Trophoblast cell (in vitro differentiated cells and primary cell): ENCODE measurements around the gene ACTL7B.

ENCODE experiments used
- DNase-seq, 2 donors: peaks; one replicate each; pipeline ENCODE4 v3.0.0-alpha.2; 2016
- H2AFZ ChIP-seq: 2 replicates; pipeline ENCODE4 v1.6.1; 2013; ENCODE audit warnings: low read length, moderate library complexity, mild to moderate bottlenecking; ENCODE audit not compliant: insufficient read depth, poor library complexity
- H2AK5ac ChIP-seq: 2 replicates; pipeline ENCODE4 v1.6.1; 2013; ENCODE audit warnings: mild to moderate bottlenecking, low read length
- H2BK120ac ChIP-seq: 2 replicates; pipeline ENCODE4 v1.6.1; 2013; ENCODE audit warnings: low read length, mild to moderate bottlenecking, moderate library complexity; ENCODE audit not compliant: insufficient read depth, poor library complexity
- H2BK12ac ChIP-seq: 2 replicates; pipeline ENCODE4 v1.6.1; 2013; ENCODE audit warnings: mild to moderate bottlenecking, low read length, moderate library complexity
- H2BK5ac ChIP-seq: 2 replicates; pipeline ENCODE4 v1.6.1; 2013; ENCODE audit warnings: low read length, low read depth, moderate library complexity, mild to moderate bottlenecking; ENCODE audit not compliant: poor library complexity
- H3K14ac ChIP-seq: 2 replicates; pipeline ENCODE4 v1.6.1; 2013; ENCODE audit warnings: mild to moderate bottlenecking, low read length
- H3K18ac ChIP-seq: 2 replicates; pipeline ENCODE4 v1.6.1; 2013; ENCODE audit warnings: mild to moderate bottlenecking, low read length
- H3K23ac ChIP-seq: 2 replicates; pipeline ENCODE4 v1.6.1; 2013; ENCODE audit warnings: low read length
- H3K27ac ChIP-seq: 2 replicates; pipeline ENCODE4 v1.5.1; 2013; ENCODE audit warnings: low read depth, mild to moderate bottlenecking, inconsistent platforms, low read length, moderate library complexity
- H3K27me3 ChIP-seq: 2 replicates; pipeline ENCODE4 v1.6.1; 2013; ENCODE audit warnings: inconsistent platforms, mild to moderate bottlenecking, low read length, moderate library complexity; ENCODE audit not compliant: insufficient read depth
- H3K36me3 ChIP-seq, 2 experiments: 1 replicate in 1 of 2; 2 replicates in 1 of 2; pipeline ENCODE4 v1.6.1; 2013; ENCODE audit warnings: low read length in 2 of 2, mild to moderate bottlenecking in 2 of 2, moderate library complexity in 1 of 2; ENCODE audit not compliant: insufficient read depth in 2 of 2, control insufficient read depth in 1 of 2
- H3K4ac ChIP-seq: 2 replicates; pipeline ENCODE4 v1.6.1; 2013; ENCODE audit warnings: low read depth, mild to moderate bottlenecking, low read length, moderate library complexity
- H3K4me1 ChIP-seq, 2 experiments: 1 replicate in 1 of 2; 2 replicates in 1 of 2; pipeline ENCODE4 v1.6.1; 2013; ENCODE audit warnings: low read length in 2 of 2, mild to moderate bottlenecking in 2 of 2, moderate library complexity in 1 of 2; ENCODE audit not compliant: insufficient read depth in 2 of 2, control insufficient read depth in 1 of 2
- H3K4me2 ChIP-seq: 2 replicates; pipeline ENCODE4 v1.6.1; 2013; ENCODE audit warnings: inconsistent platforms, mild to moderate bottlenecking, low read length, moderate library complexity
- H3K4me3 ChIP-seq: 2 replicates; pipeline ENCODE4 v1.5.1; 2013; ENCODE audit warnings: mild to moderate bottlenecking, low read depth, low read length, inconsistent platforms
- H3K79me1 ChIP-seq: one replicate; pipeline ENCODE4 v1.6.1; 2013; ENCODE audit warnings: low read length
- H3K79me2 ChIP-seq: 2 replicates; pipeline ENCODE4 v1.6.1; 2013; ENCODE audit warnings: low read length, mild to moderate bottlenecking; ENCODE audit not compliant: control insufficient read depth, insufficient read depth, poor library complexity
- H3K9ac ChIP-seq: 2 replicates; pipeline ENCODE4 v1.6.1; 2013; ENCODE audit warnings: mild to moderate bottlenecking, low read length
- H3K9me3 ChIP-seq: 2 replicates; pipeline ENCODE4 v1.6.1; 2013; ENCODE audit warnings: low read depth, mild to moderate bottlenecking, control low read depth, inconsistent platforms, low read length; ENCODE audit not compliant: insufficient read depth
- H4K12ac ChIP-seq: 2 replicates; pipeline ENCODE4 v1.6.1; 2013; ENCODE audit warnings: low read depth, mild to moderate bottlenecking, low read length, moderate library complexity
- H4K8ac ChIP-seq: 2 replicates; pipeline ENCODE4 v1.6.1; 2013; ENCODE audit warnings: low read depth, mild to moderate bottlenecking, low read length, moderate library complexity
- H4K91ac ChIP-seq: one replicate; pipeline ENCODE4 v1.6.1; 2013; ENCODE audit warnings: low read depth, mild to moderate bottlenecking, low read length, moderate library complexity
- WGBS: extraction: QIAGEN DNeasy Blood & Tissue Kit; methylation state at CpG from one replicate; pipeline ENCODE4 v1.1.7; 2013; ENCODE audit warnings: missing lambda C conversion rate; ENCODE audit not compliant: insufficient read length, insufficient coverage; ENCODE audit errors: extremely low coverage; 5-methylcytosine and 5-hydroxymethylcytosine counted together

Gene ACTL7B

GRCh38 chr9:108854641-108855528, 901 bp downstream of the ACTL7B start:
- no peak overlapping the region for H3K4ac ChIP-seq
- H3K9ac ChIP-seq: no peak overlapping the region
- no peak overlapping the region for H3K4me2 ChIP-seq
- no peak overlapping the region for H3K4me3 ChIP-seq
- H3K18ac ChIP-seq: no peak overlapping the region
- H3K36me3 ChIP-seq: no peaks in the 10 kb centered on the region
- H3K27ac ChIP-seq: no peak overlapping the region
- no peak overlapping the region for H3K23ac ChIP-seq
- no peaks in the 10 kb centered on the region for H3K27me3 ChIP-seq
- H3K14ac ChIP-seq: no peak overlapping the region
- H2AK5ac ChIP-seq: no peak overlapping the region
- no peak overlapping the region for H2AFZ ChIP-seq
- no peak overlapping the region for H4K12ac ChIP-seq
- no peak overlapping the region for H2BK120ac ChIP-seq
- DNase-seq: no peak
- H2BK12ac ChIP-seq: no peak overlapping the region
- no peaks in the 10 kb centered on the region for H3K9me3 ChIP-seq
- no CpG with 5 or more reads among the region's 59 CpGs for WGBS
- H3K4me1 ChIP-seq: peaks cover 0 to 2% of the 10 kb centered on the region in 2 experiments
- no peak overlapping the region for H4K8ac ChIP-seq
- no peaks in the 10 kb centered on the region for H3K79me2 ChIP-seq
- no peak overlapping the region for H4K91ac ChIP-seq
- no peak overlapping the region for H2BK5ac ChIP-seq
- no peaks in the 10 kb centered on the region for H3K79me1 ChIP-seq

DNA sequence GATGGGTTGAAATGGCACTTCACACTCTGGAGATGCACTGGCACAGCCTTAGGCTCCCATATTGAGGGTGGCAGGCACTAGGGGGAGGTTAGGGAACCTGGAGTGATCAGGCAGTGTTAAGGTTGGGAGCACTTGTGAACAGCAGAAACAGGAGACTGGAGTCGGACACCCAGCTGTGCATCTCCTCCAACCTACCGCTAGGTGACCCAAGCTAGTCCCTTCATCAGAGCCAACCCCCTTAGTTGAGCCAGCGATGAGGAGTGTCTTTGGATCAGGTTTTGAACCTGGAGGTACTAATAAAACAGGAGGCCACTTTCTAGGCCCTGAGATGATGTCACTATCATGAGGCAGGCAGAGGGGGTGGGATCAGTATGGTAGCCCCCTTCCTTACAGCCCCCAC, 1.7 kb downstream of the ACTL7B start:
- no peak overlapping the region for H2AK5ac ChIP-seq
- H3K4me2 ChIP-seq: no peak overlapping the region
- no peaks in the 10 kb centered on the region for H3K79me2 ChIP-seq
- no peak overlapping the region for H3K14ac ChIP-seq
- H2BK5ac ChIP-seq: no peak overlapping the region
- no CpG with 5 or more reads among the region's 3 CpGs for WGBS
- DNase-seq: no peak
- no peak overlapping the region for H3K4ac ChIP-seq
- no peak overlapping the region for H3K27ac ChIP-seq
- H2BK12ac ChIP-seq: no peak overlapping the region
- H4K12ac ChIP-seq: no peak overlapping the region
- H4K91ac ChIP-seq: no peak overlapping the region
- no peaks in the 10 kb centered on the region for H3K36me3 ChIP-seq
- H2BK120ac ChIP-seq: no peak overlapping the region
- no peak overlapping the region for H4K8ac ChIP-seq
- peak overlapping the region; percentile 34 for H3K4me3 ChIP-seq
- no peak overlapping the region for H2AFZ ChIP-seq
- no peak overlapping the region for H3K9ac ChIP-seq
- H3K4me1 ChIP-seq: peaks cover 0 to 2% of the 10 kb centered on the region in 2 experiments
- no peaks in the 10 kb centered on the region for H3K27me3 ChIP-seq
- H3K9me3 ChIP-seq: no peaks in the 10 kb centered on the region
- H3K23ac ChIP-seq: peak overlapping the region; percentile 58
- no peaks in the 10 kb centered on the region for H3K79me1 ChIP-seq
- no peak overlapping the region for H3K18ac ChIP-seq

GRCh38 chr9:108852079-108852478, 3.7 kb downstream of the ACTL7B start:
- H3K18ac ChIP-seq: no peak overlapping the region
- no peak overlapping the region for H3K14ac ChIP-seq
- H3K4me1 ChIP-seq: peaks cover 0 to 2% of the 10 kb centered on the region in 2 experiments
- no peak for DNase-seq
- H3K4me2 ChIP-seq: no peak overlapping the region
- H3K27me3 ChIP-seq: no peaks in the 10 kb centered on the region
- no peak overlapping the region for H3K27ac ChIP-seq
- no peaks in the 10 kb centered on the region for H3K79me2 ChIP-seq
- H2AFZ ChIP-seq: no peak overlapping the region
- no peak overlapping the region for H2BK5ac ChIP-seq
- no peak overlapping the region for H2AK5ac ChIP-seq
- H3K9ac ChIP-seq: no peak overlapping the region
- no peak overlapping the region for H3K4me3 ChIP-seq
- no peak overlapping the region for H2BK120ac ChIP-seq
- no peak overlapping the region for H4K91ac ChIP-seq
- H3K36me3 ChIP-seq: no peaks in the 10 kb centered on the region
- no peak overlapping the region for H4K12ac ChIP-seq
- no peak overlapping the region for H2BK12ac ChIP-seq
- H4K8ac ChIP-seq: no peak overlapping the region
- H3K9me3 ChIP-seq: no peaks in the 10 kb centered on the region
- no peaks in the 10 kb centered on the region for H3K79me1 ChIP-seq
- no peak overlapping the region for H3K4ac ChIP-seq
- WGBS: no CpG with 5 or more reads among the region's 1 CpG
- no peak overlapping the region for H3K23ac ChIP-seq

DNA sequence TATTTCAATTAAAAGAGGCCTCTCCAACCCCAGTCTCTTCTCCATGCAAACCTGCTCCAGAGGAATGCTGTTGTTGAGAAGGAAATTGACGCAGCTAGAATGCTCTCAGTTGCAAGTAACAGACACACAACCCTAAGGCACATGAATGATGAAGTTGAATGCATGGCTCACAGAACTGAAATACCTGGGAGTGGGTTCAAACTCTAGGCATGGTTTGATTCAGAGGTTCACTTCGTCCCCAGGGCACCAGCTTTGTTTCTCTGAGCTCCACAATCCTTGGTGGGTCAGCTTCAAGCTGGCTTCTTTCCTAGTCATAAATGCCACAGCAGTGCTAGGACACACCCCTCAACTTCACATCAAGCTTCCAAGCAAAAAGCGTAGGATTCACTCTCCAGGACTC, 4.6 kb downstream of the ACTL7B start:
- H2AK5ac ChIP-seq: no peak overlapping the region
- no peaks in the 10 kb centered on the region for H3K79me1 ChIP-seq
- no peak overlapping the region for H3K9ac ChIP-seq
- no peak overlapping the region for H4K91ac ChIP-seq
- WGBS: no CpG with 5 or more reads among the region's 3 CpGs
- no peak overlapping the region for H3K4me2 ChIP-seq
- no peak overlapping the region for H3K23ac ChIP-seq
- no peak overlapping the region for H4K8ac ChIP-seq
- H3K4me1 ChIP-seq: peaks cover 0 to 2% of the 10 kb centered on the region in 2 experiments
- no peak overlapping the region for H4K12ac ChIP-seq
- no peak overlapping the region for H3K14ac ChIP-seq
- H2BK120ac ChIP-seq: no peak overlapping the region
- no peaks in the 10 kb centered on the region for H3K27me3 ChIP-seq
- no peak overlapping the region for H2BK5ac ChIP-seq
- DNase-seq: no peak
- no peaks in the 10 kb centered on the region for H3K9me3 ChIP-seq
- H3K79me2 ChIP-seq: no peaks in the 10 kb centered on the region
- H2BK12ac ChIP-seq: no peak overlapping the region
- H3K18ac ChIP-seq: no peak overlapping the region
- no peak overlapping the region for H3K4me3 ChIP-seq
- H3K27ac ChIP-seq: no peak overlapping the region
- H3K4ac ChIP-seq: no peak overlapping the region
- H3K36me3 ChIP-seq: no peaks in the 10 kb centered on the region
- no peak overlapping the region for H2AFZ ChIP-seq
